K562 (cell line): ENCODE results near the gene CERS6. TPM values are rescaled to one million over a fixed set of nuclear protein-coding genes. Genes with fewer than 3 reads are reported as not detected.
A peak's percentile ranks its signal among the peaks of the same experiment; 100 is the strongest.

Source experiments
- CBX3 ChIP-seq, 2 experiments: IDR thresholded peaks; 1 replicate in 1 of 2; 2 replicates in 1 of 2; pipeline ENCODE4 v1.6.1; 2012; ENCODE audit warnings: inconsistent platforms in 2 of 2, low read length in 2 of 2, borderline replicate concordance in 1 of 2, control low read depth in 1 of 2
- ELF2 ChIP-seq: fragments of 250-450 bp; sonication (Bioruptor Pico); IDR thresholded peaks from 2 replicates; pipeline ENCODE4 v1.5.0; 2021; ENCODE audit warnings: mild to moderate bottlenecking
- HMGXB4 ChIP-seq: sonication (generic); formaldehyde crosslinking; IDR thresholded peaks from 2 replicates; pipeline ENCODE4 v1.8.1; 2023; ENCODE audit warnings: mild to moderate bottlenecking, missing genetic modification reagents
- KDM5B ChIP-seq: fragments of 200-600 bp; sonication (generic); IDR thresholded peaks from 2 replicates; pipeline ENCODE4 v1.6.1; 2012; ENCODE audit warnings: low read depth, mild to moderate bottlenecking, moderate library complexity, low read length, control low read depth, inconsistent platforms; ENCODE audit not compliant: insufficient replicate concordance
- NR1H2 ChIP-seq: sonication (generic); formaldehyde crosslinking; IDR thresholded peaks from 2 replicates; pipeline ENCODE4 v1.4.0; 2020; ENCODE audit warnings: mild to moderate bottlenecking, missing genetic modification reagents
- STAT6 ChIP-seq: sonication (generic); formaldehyde crosslinking; IDR thresholded peaks from 2 replicates; pipeline ENCODE4 v1.8.1; 2023; ENCODE audit warnings: mild to moderate bottlenecking, missing genetic modification reagents
- ZBTB7A ChIP-seq: IDR thresholded peaks from 2 replicates; pipeline ENCODE4 v1.6.1; 2011; ENCODE audit warnings: low read depth, mild to moderate bottlenecking, low read length, moderate library complexity, borderline replicate concordance; ENCODE audit not compliant: control insufficient read depth
- ZNF174 ChIP-seq: fragments of 250-450 bp; sonication (Bioruptor Pico); IDR thresholded peaks from 2 replicates; pipeline ENCODE4 v1.4.0; 2020; ENCODE audit warnings: mild to moderate bottlenecking
- ZNF232 ChIP-seq: sonication (generic); formaldehyde crosslinking; IDR thresholded peaks from 2 replicates; pipeline ENCODE4 v1.8.0; 2022; ENCODE audit warnings: mild to moderate bottlenecking, missing genetic modification reagents
- ZNF3 ChIP-seq: fragments of 250-450 bp; sonication (Bioruptor Pico); IDR thresholded peaks from 2 replicates; pipeline ENCODE4 v1.5.0; 2021; ENCODE audit warnings: mild to moderate bottlenecking, moderate library complexity
- ZNF444 ChIP-seq: fragments of 250-450 bp; sonication (Bioruptor Pico); IDR thresholded peaks from 2 replicates; pipeline ENCODE4 v1.4.0; 2020; ENCODE audit warnings: mild to moderate bottlenecking, moderate library complexity
- ZNF740 ChIP-seq, 3 experiments: fragments of 200-800 bp in 1 of 3; sonication (Bioruptor generic) in 1 of 3; sonication (generic) in 1 of 3; formaldehyde crosslinking in 1 of 3; IDR thresholded peaks; 2 replicates each; pipeline versions ENCODE4 v1.6.1 to v1.8.0; 2016 to 2022; ENCODE audit warnings: mild to moderate bottlenecking in 2 of 3, missing compliant biosample characterization in 2 of 3, missing genetic modification characterization in 2 of 3, missing genetic modification reagents in 1 of 3
- ZNF766 ChIP-seq: fragments of 200-800 bp; sonication (Bioruptor generic); conservative IDR thresholded peaks from 2 replicates; pipeline ENCODE4 v1.6.1; 2016; ENCODE audit warnings: missing genetic modification characterization, missing compliant biosample characterization
- polyA plus RNA-seq, 8 experiments: library from polyadenylated mRNA; depleted of rRNA in 4 of 8; stranded (reverse) in 5 of 8; unstranded in 3 of 8; fragments of >200 nt; fragmentation: Nextera tagmentation in 2 of 8; fragmentation: Illumina TruSeq in 1 of 8; extraction: Ambion mirVana in 2 of 8; extraction: Trizol in 1 of 8; gene quantifications; 2 replicates each; pipeline versions ENCODE4 v1.2.1 to v1.2.3, GENCODE V29; 2011 to 2014; ENCODE audit warnings: inconsistent platforms in 1 of 8, missing spikeins in 1 of 8
- total RNA-seq, 7 experiments: library from RNA; depleted of rRNA in 6 of 7; stranded (reverse); fragments of >200 nt in 6 of 7; fragmentation: Illumina TruSeq in 2 of 7; extraction: Trizol in 2 of 7; gene quantifications; 2 replicates each; pipeline versions ENCODE4 v1.2.1 to v1.2.3, GENCODE V29; 2011 to 2021; ENCODE audit warnings: low replicate concordance in 1 of 7

Gene CERS6
- total and polyA plus RNA-seq, 9 of the 15 experiments (the other 6 are each of a cell fraction or from before 2014, with no cell fraction given), result 1.6 to 13.6 (median 11.4) TPM

DNA sequence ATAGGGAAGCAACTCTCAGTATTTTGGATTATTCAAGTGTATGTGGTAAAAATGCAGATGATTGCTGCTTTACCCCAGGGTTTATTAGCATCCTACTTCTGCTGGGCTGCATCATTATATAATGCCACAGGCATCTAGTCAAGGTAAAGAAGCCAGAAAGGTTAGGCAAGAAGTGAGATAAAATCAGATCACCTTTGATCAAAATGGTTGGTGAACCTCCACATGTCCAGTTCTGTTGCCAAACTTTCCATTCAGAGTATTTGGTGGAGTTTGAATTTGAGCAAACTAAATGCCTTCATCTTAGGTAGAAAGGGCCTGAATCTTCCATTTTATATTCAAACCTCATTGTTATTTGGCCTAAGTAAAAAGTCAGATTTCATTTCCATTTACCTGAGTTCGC, 316.6 kb downstream of the CERS6 start (continued):
- 0 out of 2 replicates have a peak, but pooled peaks have one; percentile 54 for TF ChIP-seq STAT6 (CRISPR knock-in tag)
- no peak for TF ChIP-seq ZNF174 (CRISPR knock-in tag)
- no peak for TF ChIP-seq NR1H2 (CRISPR knock-in tag)
- TF ChIP-seq ZNF766 (CRISPR knock-in tag), result no peak
- TF ChIP-seq KDM5B, result no peak
- no peak for TF ChIP-seq ZNF740 (CRISPR knock-in tag; IDR thresholded peaks at IDR 0.05)
- TF ChIP-seq ZNF740 (tag; IDR thresholded peaks at IDR 0.05), result no peak
- no peak for TF ChIP-seq ZNF444
- TF ChIP-seq ZBTB7A, result no peak
- TF ChIP-seq ZNF3 (CRISPR knock-in tag), result no peak
- TF ChIP-seq HMGXB4, result 0 out of 2 replicates have a peak, but pooled peaks have one; percentile 63
- no peak for TF ChIP-seq CBX3 (IDR thresholded peaks at IDR 0.05; ENCODE audit: borderline replicate concordance in 1 of 2, low read length in 2 of 2)
- TF ChIP-seq ELF2 (CRISPR knock-in tag), result no peak
- TF ChIP-seq ZNF232 (CRISPR knock-in tag), result no peak
- TF ChIP-seq, all 486 proteins: peak for 3
